ENCODE measurements around the gene ACTG2. TPM values are rescaled to one million over a fixed set of nuclear protein-coding genes. Genes with fewer than 3 reads are reported as not detected.

The ACTG2 gene
- polyA plus RNA-seq, 1 donor (not counting 4 experiments of a cell fraction or from before 2014, with no cell fraction given): not detected

DNA sequence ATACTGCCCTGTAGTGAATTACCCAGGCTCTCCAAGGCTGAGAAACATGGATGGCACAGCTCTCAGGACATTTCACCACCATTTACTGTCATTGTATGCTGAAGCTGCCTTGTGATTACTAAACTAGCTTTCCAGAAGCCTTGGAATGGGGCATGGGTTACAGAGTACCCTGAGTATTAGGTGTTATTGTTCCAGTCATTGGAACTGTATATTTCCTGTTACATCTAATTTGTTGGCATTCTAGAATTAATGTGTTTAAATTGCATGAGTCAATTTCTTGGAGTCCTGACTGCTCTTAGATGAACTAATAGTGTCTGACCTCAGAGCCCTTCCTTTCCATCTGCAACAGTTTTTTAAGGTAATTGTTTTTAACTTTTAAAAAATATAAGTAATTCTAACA lies 42.8 kb downstream of the ACTG2 start:
- no peak for TF ChIP-seq EZH2 (IDR thresholded peaks at IDR 0.05; ENCODE audit: low read length)
- TF ChIP-seq, protein P1, sequence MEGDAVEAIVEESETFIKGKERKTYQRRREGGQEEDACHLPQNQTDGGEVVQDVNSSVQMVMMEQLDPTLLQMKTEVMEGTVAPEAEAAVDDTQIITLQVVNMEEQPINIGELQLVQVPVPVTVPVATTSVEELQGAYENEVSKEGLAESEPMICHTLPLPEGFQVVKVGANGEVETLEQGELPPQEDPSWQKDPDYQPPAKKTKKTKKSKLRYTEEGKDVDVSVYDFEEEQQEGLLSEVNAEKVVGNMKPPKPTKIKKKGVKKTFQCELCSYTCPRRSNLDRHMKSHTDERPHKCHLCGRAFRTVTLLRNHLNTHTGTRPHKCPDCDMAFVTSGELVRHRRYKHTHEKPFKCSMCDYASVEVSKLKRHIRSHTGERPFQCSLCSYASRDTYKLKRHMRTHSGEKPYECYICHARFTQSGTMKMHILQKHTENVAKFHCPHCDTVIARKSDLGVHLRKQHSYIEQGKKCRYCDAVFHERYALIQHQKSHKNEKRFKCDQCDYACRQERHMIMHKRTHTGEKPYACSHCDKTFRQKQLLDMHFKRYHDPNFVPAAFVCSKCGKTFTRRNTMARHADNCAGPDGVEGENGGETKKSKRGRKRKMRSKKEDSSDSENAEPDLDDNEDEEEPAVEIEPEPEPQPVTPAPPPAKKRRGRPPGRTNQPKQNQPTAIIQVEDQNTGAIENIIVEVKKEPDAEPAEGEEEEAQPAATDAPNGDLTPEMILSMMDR (optimal IDR thresholded peaks at IDR 0.05 in 1 of 3, IDR thresholded peaks at IDR 0.05 in 1 of 3, conservative IDR thresholded peaks at IDR 0.05 in 1 of 3; ENCODE audit: extremely low read depth in 1 of 3, insufficient read depth in 2 of 3, low read length in 3 of 3): no peak
- Histone ChIP-seq H3K9me1 (ENCODE audit: control insufficient read depth, extremely low read depth, insufficient read depth, low read length) (peaks cover 7% of the 10 kb centered on the region), H3K9ac (ENCODE audit: control insufficient read depth, extremely low read depth, insufficient read depth, low read length) (no peak overlapping the region), H3K27me3 (ENCODE audit: control insufficient read depth, extremely low read depth, insufficient read depth, low read length) (no peaks in the 10 kb centered on the region), H3K4me1 (ENCODE audit: control insufficient read depth, extremely low read depth, insufficient read depth, low read length) (peaks cover 85% of the 10 kb centered on the region), H3K9me3 (ENCODE audit: control insufficient read depth, low read depth, low read length) (no peaks in the 10 kb centered on the region), H2AFZ (ENCODE audit: control insufficient read depth, low read length) (no peak overlapping the region), H3K4me2 (ENCODE audit: control insufficient read depth, extremely low read depth, insufficient read depth, low read depth, low read length) (no peak overlapping the region), H3K79me2 (ENCODE audit: control insufficient read depth, insufficient read depth, low read length) (peaks cover 60% of the 10 kb centered on the region), H3K36me3 (ENCODE audit: control insufficient read depth in 2 of 2, extremely low read depth in 1 of 2, insufficient read depth in 2 of 2, low read length in 2 of 2) (peaks cover 3 to 14% of the 10 kb centered on the region in 2 experiments), H4K20me1 (ENCODE audit: control insufficient read depth, extremely low read depth, insufficient read depth, low read length) (peaks cover 4% of the 10 kb centered on the region), H3K27ac (ENCODE audit: control insufficient read depth, insufficient read depth, low read length) (no peak overlapping the region), H3K4me3 (ENCODE audit: control insufficient read depth in 2 of 3, extremely low read depth in 1 of 3, insufficient read depth in 2 of 3, low read depth in 1 of 3, low read length in 3 of 3) (no peak overlapping the region)
- no peak for DNase-seq (ENCODE audit: low read depth, low spot score)
- no peak for FAIRE-seq
- dilution Hi-C loops (cut with MboI; ENCODE audit: extremely low pct_ligation_motif_present, low sequenced_read_pairs): no loop called here

DNA sequence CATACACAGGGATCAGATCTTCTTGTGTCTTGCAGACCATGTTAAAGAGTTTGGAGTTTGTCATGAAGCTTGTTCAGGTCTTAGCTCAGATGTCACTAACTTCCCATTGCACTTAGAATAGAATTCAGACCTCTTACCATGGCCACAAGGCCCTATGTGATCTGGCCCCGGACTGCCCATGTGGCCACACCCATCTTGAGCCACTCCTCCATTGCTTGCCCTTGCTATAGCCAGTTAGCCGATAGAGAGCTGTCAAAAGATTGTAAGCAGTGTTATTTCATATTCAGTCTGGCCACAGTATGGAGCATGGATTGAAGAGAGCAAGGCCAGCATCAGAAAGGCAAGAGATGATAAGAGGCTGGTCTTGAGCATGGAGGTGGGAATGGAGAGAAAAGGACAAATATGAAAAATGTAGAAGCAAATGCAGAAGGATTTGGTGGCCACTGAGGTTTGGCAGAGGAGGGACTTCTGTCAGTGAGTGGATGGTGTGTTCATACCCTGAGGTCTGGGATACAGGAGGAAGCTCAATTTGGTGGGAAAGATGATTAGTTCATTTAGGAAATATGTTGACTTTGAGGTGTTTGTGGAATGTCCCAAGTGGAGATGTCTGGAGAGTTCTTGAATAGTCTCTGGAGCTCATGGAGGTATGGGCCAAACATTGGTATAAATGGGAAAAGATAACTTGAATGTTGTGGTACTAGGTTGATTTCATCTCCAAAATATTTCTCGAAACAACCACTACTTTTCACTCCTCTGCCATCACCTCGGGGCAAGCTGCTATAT lies 44.5 kb downstream of the ACTG2 start:
- dilution Hi-C loops (cut with MboI; ENCODE audit: extremely low pct_ligation_motif_present, low sequenced_read_pairs): no loop called here

More for the DNA sequence above, 44.5 kb downstream of the ACTG2 start:
- TF ChIP-seq, protein P1 (optimal IDR thresholded peaks at IDR 0.05 in 1 of 3, IDR thresholded peaks at IDR 0.05 in 1 of 3, conservative IDR thresholded peaks at IDR 0.05 in 1 of 3; ENCODE audit: extremely low read depth in 1 of 3, insufficient read depth in 2 of 3, low read length in 3 of 3): no peak
- TF ChIP-seq EZH2 (IDR thresholded peaks at IDR 0.05; ENCODE audit: low read length): no peak
- H2AFZ ChIP-seq (ENCODE audit: control insufficient read depth, low read length): no peak overlapping the region
- H3K27ac ChIP-seq (ENCODE audit: control insufficient read depth, insufficient read depth, low read length): peak overlapping the region; percentile 85
- H3K9me3 ChIP-seq (ENCODE audit: control insufficient read depth, low read depth, low read length): no peaks in the 10 kb centered on the region
- H3K79me2 ChIP-seq (ENCODE audit: control insufficient read depth, insufficient read depth, low read length): peaks cover 60% of the 10 kb centered on the region
- no peak overlapping the region for H3K4me3 ChIP-seq (ENCODE audit: control insufficient read depth in 2 of 3, extremely low read depth in 1 of 3, insufficient read depth in 2 of 3, low read depth in 1 of 3, low read length in 3 of 3)
- no peak overlapping the region for H3K9ac ChIP-seq (ENCODE audit: control insufficient read depth, extremely low read depth, insufficient read depth, low read length)
- no peaks in the 10 kb centered on the region for H3K27me3 ChIP-seq (ENCODE audit: control insufficient read depth, extremely low read depth, insufficient read depth, low read length)
- DNase-seq (ENCODE audit: low read depth, low spot score) (no peak), FAIRE-seq (peak; percentile 17)
- H3K36me3 ChIP-seq (ENCODE audit: control insufficient read depth in 2 of 2, extremely low read depth in 1 of 2, insufficient read depth in 2 of 2, low read length in 2 of 2): peaks cover 3 to 15% of the 10 kb centered on the region in 2 experiments
- peak overlapping the region; percentile 56 for H3K4me2 ChIP-seq (ENCODE audit: control insufficient read depth, extremely low read depth, insufficient read depth, low read depth, low read length)
- H3K9me1 ChIP-seq (ENCODE audit: control insufficient read depth, extremely low read depth, insufficient read depth, low read length): peaks cover 3% of the 10 kb centered on the region
- H3K4me1 ChIP-seq (ENCODE audit: control insufficient read depth, extremely low read depth, insufficient read depth, low read length): peaks cover 76% of the 10 kb centered on the region
- peaks cover under 1% of the 10 kb centered on the region for H4K20me1 ChIP-seq (ENCODE audit: control insufficient read depth, extremely low read depth, insufficient read depth, low read length)

Data from keratinocyte (primary cell).